Measurements from ENCODE around the gene TRAF3IP1.

TRAF3IP1 gene

GRCh38 chr2:238287737-238288649 lies 32.3 kb upstream of the TRAF3IP1 start, which contains the start of gene PER2:
TSS of gene PER2 (minus strand) at chr2:238288610. CDS start at chr2:238277936, 10,674 bp downstream.
- in situ Hi-C loops (cut with HindIII; ENCODE audit: low sequenced_read_pairs), result no loop called here

GRCh38 chr2:238288650-238289573 lies 31.4 kb upstream of the TRAF3IP1 start:
- in situ Hi-C loops (cut with HindIII; ENCODE audit: low sequenced_read_pairs), result no loop called here

GRCh38 chr2:238289574-238289973 lies 30.7 kb upstream of the TRAF3IP1 start:
- in situ Hi-C loops (cut with HindIII; ENCODE audit: low sequenced_read_pairs), result no loop called here

GRCh38 chr2:238290091-238290509 lies 30.2 kb upstream of the TRAF3IP1 start:
- in situ Hi-C loops (cut with HindIII; ENCODE audit: low sequenced_read_pairs), result no loop called here

- in situ Hi-C loops (cut with HindIII; ENCODE audit: low sequenced_read_pairs), result no loop called here
Measured at GRCh38 chr2:238290715-238291549, 29.4 kb upstream of the TRAF3IP1 start.

GRCh38 chr2:238291550-238292281 lies 28.6 kb upstream of the TRAF3IP1 start:
- in situ Hi-C loops (cut with HindIII; ENCODE audit: low sequenced_read_pairs), result no loop called here

- in situ Hi-C loops (cut with HindIII; ENCODE audit: low sequenced_read_pairs), result no loop called here
Measured at GRCh38 chr2:238294046-238294392, 26.3 kb upstream of the TRAF3IP1 start.

- in situ Hi-C loops (cut with HindIII; ENCODE audit: low sequenced_read_pairs), result no loop called here
Measured at GRCh38 chr2:238294393-238295143, 25.8 kb upstream of the TRAF3IP1 start.

- in situ Hi-C loops (cut with HindIII; ENCODE audit: low sequenced_read_pairs), result no loop called here
Measured at GRCh38 chr2:238295144-238296112, 24.9 kb upstream of the TRAF3IP1 start.

- in situ Hi-C loops (cut with HindIII; ENCODE audit: low sequenced_read_pairs), result no loop called here
Measured at GRCh38 chr2:238296638-238297457, 23.5 kb upstream of the TRAF3IP1 start.

- in situ Hi-C loops (cut with HindIII; ENCODE audit: low sequenced_read_pairs), result no loop called here
Measured at GRCh38 chr2:238299803-238300202, 20.5 kb upstream of the TRAF3IP1 start.

GRCh38 chr2:238302087-238302486 lies 18.2 kb upstream of the TRAF3IP1 start:
- in situ Hi-C loops (cut with HindIII; ENCODE audit: low sequenced_read_pairs), result no loop called here

- in situ Hi-C loops (cut with HindIII; ENCODE audit: low sequenced_read_pairs), result no loop called here
Measured at GRCh38 chr2:238302751-238303150, 17.6 kb upstream of the TRAF3IP1 start.

- in situ Hi-C loops (cut with HindIII; ENCODE audit: low sequenced_read_pairs), result no loop called here
Measured at GRCh38 chr2:238304116-238304515, 16.2 kb upstream of the TRAF3IP1 start.

GRCh38 chr2:238305092-238305862 lies 15.0 kb upstream of the TRAF3IP1 start:
- in situ Hi-C loops (cut with HindIII; ENCODE audit: low sequenced_read_pairs), result no loop called here

GRCh38 chr2:238305965-238306671 lies 14.2 kb upstream of the TRAF3IP1 start:
- in situ Hi-C loops (cut with HindIII; ENCODE audit: low sequenced_read_pairs), result no loop called here

Measured in DLD1 (cell line).